Thyroid gland (tissue), 4 donors: Measurements from ENCODE around the gene SUCLG2.

Source experiments
- CTCF ChIP-seq, 6 experiments: fragments of 200-600 bp in 3 of 6; fragments of 450-650 bp in 3 of 6; sonication (generic) in 3 of 6; IDR thresholded peaks; one replicate each; pipeline ENCODE4 v1.5.1; 2016 to 2019; ENCODE audit warnings: antibody characterized with exemption in 6 of 6, mild to moderate bottlenecking in 2 of 6, inconsistent platforms in 1 of 6, moderate library complexity in 1 of 6
- POLR2A ChIP-seq, 2 donors: fragments of 450-650 bp; IDR thresholded peaks; one replicate each; pipeline ENCODE4 v1.6.1; 2017; ENCODE audit warnings: antibody characterized with exemption in 2 of 2, mild to moderate bottlenecking in 2 of 2, moderate library complexity in 1 of 2

GRCh38 chr3:67405193-67405592 lies 249.2 kb downstream of the SUCLG2 start:
- TF ChIP-seq CTCF (IDR thresholded peaks at IDR 0.05): no peak
- TF ChIP-seq POLR2A (IDR thresholded peaks at IDR 0.05): no peak
